ENCODE measurements around the gene BLACAT1. TPM values are rescaled to one million over a fixed set of nuclear protein-coding genes. Genes with fewer than 3 reads are reported as not detected.

Gene BLACAT1
- polyA plus RNA-seq, 1 donor from 2014 or later, result 6.0 TPM

DNA sequence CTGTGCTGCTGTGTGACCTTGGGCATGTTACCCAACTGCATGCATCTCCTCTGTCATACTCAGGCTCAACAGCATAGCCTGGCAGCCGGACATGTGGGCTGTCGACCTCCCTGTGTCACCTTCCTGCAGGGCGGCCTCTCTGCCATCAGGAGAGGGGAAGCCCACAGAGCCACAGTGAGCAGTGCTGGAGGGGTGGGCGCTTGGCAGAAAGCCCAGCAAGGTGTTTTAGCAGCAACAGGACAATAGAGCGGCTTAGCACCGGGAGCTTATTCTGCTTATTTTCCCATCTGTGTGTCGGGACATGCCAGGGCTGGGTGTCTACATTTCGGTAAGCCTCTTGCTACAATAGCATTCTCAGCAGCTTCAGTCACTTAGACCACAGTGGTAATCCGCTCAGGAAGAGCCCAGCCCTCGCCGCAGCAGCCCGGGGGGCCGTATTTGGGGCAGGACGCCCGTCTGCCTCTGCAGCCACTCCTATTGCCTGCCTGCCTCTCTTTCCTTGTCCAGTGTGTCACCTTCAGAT is 25.8 kb upstream of the BLACAT1 start:
- TF ChIP-seq POLR2AphosphoS5 (IDR thresholded peaks at IDR 0.05), result no peak
- TF ChIP-seq EZH2 (IDR thresholded peaks at IDR 0.05; ENCODE audit: borderline replicate concordance, insufficient read depth, low read length, poor library complexity, severe bottlenecking), result no peak
- TF ChIP-seq TAF1 (IDR thresholded peaks at IDR 0.05; ENCODE audit: low read depth), result no peak
- TF ChIP-seq, protein P1, sequence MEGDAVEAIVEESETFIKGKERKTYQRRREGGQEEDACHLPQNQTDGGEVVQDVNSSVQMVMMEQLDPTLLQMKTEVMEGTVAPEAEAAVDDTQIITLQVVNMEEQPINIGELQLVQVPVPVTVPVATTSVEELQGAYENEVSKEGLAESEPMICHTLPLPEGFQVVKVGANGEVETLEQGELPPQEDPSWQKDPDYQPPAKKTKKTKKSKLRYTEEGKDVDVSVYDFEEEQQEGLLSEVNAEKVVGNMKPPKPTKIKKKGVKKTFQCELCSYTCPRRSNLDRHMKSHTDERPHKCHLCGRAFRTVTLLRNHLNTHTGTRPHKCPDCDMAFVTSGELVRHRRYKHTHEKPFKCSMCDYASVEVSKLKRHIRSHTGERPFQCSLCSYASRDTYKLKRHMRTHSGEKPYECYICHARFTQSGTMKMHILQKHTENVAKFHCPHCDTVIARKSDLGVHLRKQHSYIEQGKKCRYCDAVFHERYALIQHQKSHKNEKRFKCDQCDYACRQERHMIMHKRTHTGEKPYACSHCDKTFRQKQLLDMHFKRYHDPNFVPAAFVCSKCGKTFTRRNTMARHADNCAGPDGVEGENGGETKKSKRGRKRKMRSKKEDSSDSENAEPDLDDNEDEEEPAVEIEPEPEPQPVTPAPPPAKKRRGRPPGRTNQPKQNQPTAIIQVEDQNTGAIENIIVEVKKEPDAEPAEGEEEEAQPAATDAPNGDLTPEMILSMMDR (IDR thresholded peaks at IDR 0.05; ENCODE audit: poor library complexity, severe bottlenecking), result no peak
- TF ChIP-seq, protein P2, sequence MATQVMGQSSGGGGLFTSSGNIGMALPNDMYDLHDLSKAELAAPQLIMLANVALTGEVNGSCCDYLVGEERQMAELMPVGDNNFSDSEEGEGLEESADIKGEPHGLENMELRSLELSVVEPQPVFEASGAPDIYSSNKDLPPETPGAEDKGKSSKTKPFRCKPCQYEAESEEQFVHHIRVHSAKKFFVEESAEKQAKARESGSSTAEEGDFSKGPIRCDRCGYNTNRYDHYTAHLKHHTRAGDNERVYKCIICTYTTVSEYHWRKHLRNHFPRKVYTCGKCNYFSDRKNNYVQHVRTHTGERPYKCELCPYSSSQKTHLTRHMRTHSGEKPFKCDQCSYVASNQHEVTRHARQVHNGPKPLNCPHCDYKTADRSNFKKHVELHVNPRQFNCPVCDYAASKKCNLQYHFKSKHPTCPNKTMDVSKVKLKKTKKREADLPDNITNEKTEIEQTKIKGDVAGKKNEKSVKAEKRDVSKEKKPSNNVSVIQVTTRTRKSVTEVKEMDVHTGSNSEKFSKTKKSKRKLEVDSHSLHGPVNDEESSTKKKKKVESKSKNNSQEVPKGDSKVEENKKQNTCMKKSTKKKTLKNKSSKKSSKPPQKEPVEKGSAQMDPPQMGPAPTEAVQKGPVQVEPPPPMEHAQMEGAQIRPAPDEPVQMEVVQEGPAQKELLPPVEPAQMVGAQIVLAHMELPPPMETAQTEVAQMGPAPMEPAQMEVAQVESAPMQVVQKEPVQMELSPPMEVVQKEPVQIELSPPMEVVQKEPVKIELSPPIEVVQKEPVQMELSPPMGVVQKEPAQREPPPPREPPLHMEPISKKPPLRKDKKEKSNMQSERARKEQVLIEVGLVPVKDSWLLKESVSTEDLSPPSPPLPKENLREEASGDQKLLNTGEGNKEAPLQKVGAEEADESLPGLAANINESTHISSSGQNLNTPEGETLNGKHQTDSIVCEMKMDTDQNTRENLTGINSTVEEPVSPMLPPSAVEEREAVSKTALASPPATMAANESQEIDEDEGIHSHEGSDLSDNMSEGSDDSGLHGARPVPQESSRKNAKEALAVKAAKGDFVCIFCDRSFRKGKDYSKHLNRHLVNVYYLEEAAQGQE (IDR thresholded peaks at IDR 0.05; ENCODE audit: borderline replicate concordance), result no peak
- no peak for TF ChIP-seq MXI1 (conservative IDR thresholded peaks at IDR 0.05; ENCODE audit: poor library complexity, severe bottlenecking)
- no peak for TF ChIP-seq EP300 (conservative IDR thresholded peaks at IDR 0.05; ENCODE audit: poor library complexity, severe bottlenecking)
- Histone ChIP-seq H3K79me2 (replicated peaks; ENCODE audit: insufficient read depth, low read length) (no peaks in the 10 kb centered on the region), H3K27ac (ENCODE audit: low read length) (no peak overlapping the region), H4K20me1 (ENCODE audit: insufficient read depth) (no peaks in the 10 kb centered on the region), H3K9ac (ENCODE audit: low read length) (no peak overlapping the region), H3K36me3 (ENCODE audit: insufficient read depth, low read length) (no peaks in the 10 kb centered on the region), H3K9me2 (ENCODE audit: insufficient read depth, low read length) (no peaks in the 10 kb centered on the region), H3K9me3 (ENCODE audit: low read length) (no peaks in the 10 kb centered on the region), H3K27me3 (ENCODE audit: insufficient read depth, low read depth, low read length) (no peaks in the 10 kb centered on the region), H3K4me2 (ENCODE audit: low read length) (no peak overlapping the region), H3F3A (ENCODE audit: insufficient read depth, low read length, poor library complexity, severe bottlenecking) (no peaks in the 10 kb centered on the region), H3K4me3 (ENCODE audit: low read length) (no peak overlapping the region), H2AFZ (ENCODE audit: low read depth, low read length) (no peak overlapping the region)

DNA sequence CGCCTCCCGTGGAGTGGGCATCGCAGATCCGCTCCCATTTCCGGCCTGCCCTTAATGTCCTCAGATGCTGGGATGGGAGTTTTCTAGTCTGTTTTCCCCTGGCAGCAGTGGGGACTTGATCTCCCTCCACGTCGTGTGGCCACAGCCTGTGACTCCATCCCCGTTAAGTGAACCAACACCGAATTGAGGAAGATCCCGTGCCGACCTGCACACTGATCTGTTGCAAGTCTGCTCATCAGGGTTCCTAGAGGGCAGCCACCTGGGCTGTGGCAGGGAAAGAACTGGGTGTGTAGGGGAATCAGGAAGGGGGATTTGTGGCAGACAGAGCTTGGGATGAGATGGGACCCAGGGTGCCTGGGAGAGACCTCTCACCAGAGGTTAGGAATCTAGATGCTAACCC is 25.4 kb upstream of the BLACAT1 start:
- no peaks in the 10 kb centered on the region for H3K79me2 ChIP-seq (replicated peaks; ENCODE audit: insufficient read depth, low read length)

More for the DNA sequence above, 25.4 kb upstream of the BLACAT1 start:
- Histone ChIP-seq H3K9me3 (ENCODE audit: low read length) (no peaks in the 10 kb centered on the region), H2AFZ (ENCODE audit: low read depth, low read length) (no peak overlapping the region), H3F3A (ENCODE audit: insufficient read depth, low read length, poor library complexity, severe bottlenecking) (no peaks in the 10 kb centered on the region), H3K36me3 (ENCODE audit: insufficient read depth, low read length) (no peaks in the 10 kb centered on the region), H3K27ac (ENCODE audit: low read length) (no peak overlapping the region), H3K9me2 (ENCODE audit: insufficient read depth, low read length) (no peaks in the 10 kb centered on the region), H4K20me1 (ENCODE audit: insufficient read depth) (no peaks in the 10 kb centered on the region), H3K4me2 (ENCODE audit: low read length) (no peak overlapping the region), H3K27me3 (ENCODE audit: insufficient read depth, low read depth, low read length) (no peaks in the 10 kb centered on the region), H3K9ac (ENCODE audit: low read length) (no peak overlapping the region), H3K4me3 (ENCODE audit: low read length) (no peak overlapping the region)
- TF ChIP-seq, protein P2 (IDR thresholded peaks at IDR 0.05; ENCODE audit: borderline replicate concordance), result no peak
- TF ChIP-seq RAD21 (conservative IDR thresholded peaks at IDR 0.05) (no peak), TAF1 (IDR thresholded peaks at IDR 0.05; ENCODE audit: low read depth) (no peak), EZH2 (IDR thresholded peaks at IDR 0.05; ENCODE audit: borderline replicate concordance, insufficient read depth, low read length, poor library complexity, severe bottlenecking) (no peak), POLR2AphosphoS5 (IDR thresholded peaks at IDR 0.05) (no peak), EP300 (conservative IDR thresholded peaks at IDR 0.05; ENCODE audit: poor library complexity, severe bottlenecking) (no peak)
